SKM-1 treated with dmso at 0.1 percent for 144 hours (cell line): Measurements from ENCODE around the gene CCSER2.
A peak's percentile ranks its signal among the peaks of the same experiment; 100 is the strongest.
"Not testable (repeated sequence)": the region's sequence is repeated elsewhere in the genome, so short reads cannot be mapped to it uniquely, and the experiment has no call there.

Experiments
- DNase-seq: peaks from one replicate; lab custom pipeline; 2025; ENCODE audit not compliant: unreplicated experiment; lab: John Stamatoyannopoulos, UW

CCSER2 gene

GRCh38 chr10:84344526-84344925, 16.1 kb downstream of the CCSER2 start:
- no peak for DNase-seq

GRCh38 chr10:84347575-84348002, 19.2 kb downstream of the CCSER2 start:
- DNase-seq, result not testable (repeated sequence)

- DNase-seq, result no peak
Observed at GRCh38 chr10:84348447-84348846, 20.1 kb downstream of the CCSER2 start.

GRCh38 chr10:84348860-84349259, 20.5 kb downstream of the CCSER2 start:
- DNase-seq, result no peak

- DNase-seq, result peak; percentile 14
Observed at GRCh38 chr10:84352251-84352842, 24.0 kb downstream of the CCSER2 start.

GRCh38 chr10:84353052-84353803, 24.8 kb downstream of the CCSER2 start:
- DNase-seq, result no peak

- no peak for DNase-seq
Observed at GRCh38 chr10:84354623-84355022, 26.2 kb downstream of the CCSER2 start.

GRCh38 chr10:84355106-84355505, 26.7 kb downstream of the CCSER2 start:
- DNase-seq, result no peak

GRCh38 chr10:84356928-84357327, 28.5 kb downstream of the CCSER2 start:
- no peak for DNase-seq

- DNase-seq, result no peak
Observed at GRCh38 chr10:84358743-84359142, 30.4 kb downstream of the CCSER2 start.

- DNase-seq, result no peak
Observed at GRCh38 chr10:84360637-84361365, 32.4 kb downstream of the CCSER2 start.

GRCh38 chr10:84365335-84365881, 37.0 kb downstream of the CCSER2 start:
- no peak for DNase-seq

- DNase-seq, result no peak
Observed at GRCh38 chr10:84366041-84366440, 37.7 kb downstream of the CCSER2 start.

GRCh38 chr10:84367256-84367655, 38.9 kb downstream of the CCSER2 start:
- no peak for DNase-seq

- no peak for DNase-seq
Observed at GRCh38 chr10:84368828-84369227, 40.4 kb downstream of the CCSER2 start.

- DNase-seq, result no peak
Observed at GRCh38 chr10:84370283-84370682, 41.9 kb downstream of the CCSER2 start.

GRCh38 chr10:84371944-84372343, 43.6 kb downstream of the CCSER2 start:
- DNase-seq, result no peak

GRCh38 chr10:84373000-84373399, 44.6 kb downstream of the CCSER2 start:
- no peak for DNase-seq

- DNase-seq, result no peak
Observed at GRCh38 chr10:84374455-84374854, 46.1 kb downstream of the CCSER2 start.

- peak; percentile 17 for DNase-seq
Observed at GRCh38 chr10:84375011-84375410, 46.6 kb downstream of the CCSER2 start.

- DNase-seq, result no peak
Observed at GRCh38 chr10:84375881-84376280, 47.5 kb downstream of the CCSER2 start.

GRCh38 chr10:84388148-84388547, 59.8 kb downstream of the CCSER2 start:
- no peak for DNase-seq
